SKM-1 (cell line): ENCODE data around the gene MYO1A.
"Not testable (repeated sequence)": the region's sequence is repeated elsewhere in the genome, so short reads cannot be mapped to it uniquely, and the experiment has no call there.

Experiments
- DNase-seq: peaks from one replicate; lab custom pipeline; 2025; ENCODE audit not compliant: unreplicated experiment; lab: John Stamatoyannopoulos, UW

MYO1A gene

DNA sequence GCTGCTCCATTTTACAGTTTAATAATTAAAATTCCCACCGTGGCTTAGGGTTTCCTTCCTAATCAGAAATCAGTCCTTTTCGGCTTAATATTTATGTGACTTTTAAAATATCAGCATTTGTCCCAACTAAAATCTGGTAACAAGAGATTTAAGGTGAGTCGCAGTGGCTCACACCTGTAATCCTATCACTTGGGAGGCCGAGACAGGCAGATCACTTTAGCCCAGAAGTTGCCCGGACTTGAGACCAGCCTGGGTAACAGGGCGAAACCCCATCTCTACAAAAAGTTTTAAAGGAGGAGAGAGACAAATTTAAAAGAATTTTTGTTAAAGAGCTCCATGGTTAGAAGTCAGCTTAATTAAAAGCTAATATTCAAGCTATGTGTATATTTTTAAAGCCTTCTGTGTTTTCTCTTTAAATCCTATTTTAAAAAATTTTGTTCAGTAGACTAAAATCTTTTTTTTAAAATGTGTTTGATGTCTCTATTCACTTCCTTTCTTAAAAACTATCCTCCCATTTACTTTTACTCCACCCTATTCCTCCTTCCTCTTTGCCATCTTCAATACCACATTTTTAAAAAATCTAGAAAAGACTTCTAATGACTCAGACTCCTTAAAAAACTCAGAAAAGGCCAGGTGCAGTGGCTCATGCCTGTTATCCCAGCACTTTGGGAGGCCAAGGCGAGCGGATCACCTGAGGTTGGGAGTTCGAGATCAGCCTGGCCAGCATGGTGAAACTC is 29.8 kb downstream of the MYO1A start:
- no peak for DNase-seq

DNA sequence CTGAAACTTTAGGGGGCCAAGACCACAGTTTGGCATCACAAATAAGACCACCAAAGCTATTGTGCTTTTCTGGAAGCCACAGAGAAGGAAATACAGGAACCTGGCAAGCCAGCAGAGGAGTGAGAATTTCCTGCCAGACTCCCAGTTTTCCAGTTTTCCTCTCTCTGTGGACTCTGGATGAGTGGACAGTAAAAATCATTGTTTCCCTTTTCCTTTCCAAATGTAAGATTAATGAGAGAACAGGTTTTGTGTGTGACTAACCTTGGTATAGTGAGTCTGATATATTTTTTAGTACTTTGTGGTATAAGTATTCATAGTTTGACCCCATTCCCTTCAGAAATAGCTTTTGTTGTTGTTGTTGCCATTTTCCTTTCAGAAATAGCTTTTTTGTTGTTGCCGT is 31.0 kb downstream of the MYO1A start:
- DNase-seq = no peak

DNA sequence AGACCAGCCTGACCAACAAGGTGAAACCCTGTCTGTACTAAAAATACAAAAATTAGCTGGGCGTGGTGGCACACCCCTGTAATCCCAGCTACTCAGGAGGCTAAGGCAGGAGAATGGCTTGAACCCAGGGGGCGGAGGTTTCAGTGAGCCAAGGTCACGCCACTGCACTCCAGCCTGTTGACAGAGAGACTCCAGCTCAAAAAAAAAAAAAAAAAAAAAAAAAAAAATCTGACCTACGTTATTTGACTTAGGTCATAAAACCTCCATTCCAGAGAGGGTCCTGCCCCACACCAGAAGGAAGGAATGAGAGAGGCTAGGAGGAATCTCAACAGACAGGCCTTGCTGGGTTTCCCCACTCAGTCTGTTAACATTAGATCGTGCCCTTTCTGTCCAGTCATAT is 31.6 kb downstream of the MYO1A start:
- DNase-seq = not testable (repeated sequence)

DNA sequence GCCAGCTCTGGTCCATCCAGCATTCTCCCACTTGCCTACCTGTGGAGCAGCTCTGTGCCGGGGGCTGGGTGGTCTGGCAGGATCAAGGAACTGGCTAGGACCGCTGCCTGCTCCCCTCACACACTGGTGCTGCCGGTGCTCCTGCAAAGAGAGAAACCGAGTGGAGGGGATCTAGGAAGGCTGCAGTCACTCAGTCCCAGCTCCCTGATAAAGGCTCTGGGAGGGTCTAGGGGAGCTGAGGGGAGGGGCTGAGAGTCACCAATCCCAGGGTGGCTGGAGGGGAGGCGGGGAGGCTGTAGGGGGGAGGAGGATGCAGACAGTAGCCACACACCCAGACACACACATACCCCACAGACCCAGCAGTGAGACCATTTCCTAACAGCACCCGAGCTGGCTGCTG is 33.6 kb downstream of the MYO1A start, which contains the start of gene TAC3:
TSS of gene TAC3 (minus strand) at position 182 of the 400 bp plus-strand sequence. CDS start 732 bp downstream, outside the sequence.
- DNase-seq = no peak

DNA sequence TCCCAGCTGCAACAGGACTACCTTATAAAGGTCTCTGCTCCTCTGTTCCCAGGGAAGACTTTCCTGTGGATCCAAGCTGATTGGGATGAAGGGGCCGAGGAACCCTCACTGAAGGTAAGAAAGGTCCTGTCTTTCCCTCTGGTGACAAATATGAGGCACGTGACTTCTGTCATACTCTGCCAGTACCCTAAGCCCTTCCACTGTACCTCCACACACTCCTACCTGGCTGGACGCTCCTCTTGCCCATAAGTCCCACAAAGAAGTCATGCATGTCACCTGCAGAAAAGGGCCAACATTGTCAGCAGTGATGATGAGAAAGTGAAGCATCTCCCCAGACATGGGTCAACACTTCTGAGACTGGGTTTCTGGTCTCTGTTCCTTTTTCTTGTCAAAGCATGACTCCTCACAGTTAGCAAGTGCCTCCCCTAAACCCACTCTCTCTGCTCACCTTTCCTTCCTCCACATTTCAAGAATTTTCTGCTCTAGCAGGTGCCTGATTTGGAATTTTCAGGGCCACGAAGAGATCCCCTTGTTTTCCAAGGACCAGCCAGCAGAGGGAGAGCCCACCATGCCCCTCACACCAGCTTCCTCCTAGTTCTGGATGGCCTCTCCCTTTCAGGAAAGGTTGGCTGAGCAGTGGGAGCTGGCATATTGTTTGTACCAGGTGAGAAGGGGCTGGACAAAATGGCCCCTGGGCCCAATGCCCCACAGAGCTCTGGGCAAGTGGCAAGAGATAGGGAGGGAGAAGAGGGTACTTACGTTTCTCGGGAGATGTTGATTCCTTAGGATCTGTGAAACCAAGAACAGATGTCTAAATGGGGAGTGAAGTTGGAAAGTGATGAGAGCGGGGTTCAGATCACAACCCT is 37.1 kb downstream of the MYO1A start:
- no peak for DNase-seq

DNA sequence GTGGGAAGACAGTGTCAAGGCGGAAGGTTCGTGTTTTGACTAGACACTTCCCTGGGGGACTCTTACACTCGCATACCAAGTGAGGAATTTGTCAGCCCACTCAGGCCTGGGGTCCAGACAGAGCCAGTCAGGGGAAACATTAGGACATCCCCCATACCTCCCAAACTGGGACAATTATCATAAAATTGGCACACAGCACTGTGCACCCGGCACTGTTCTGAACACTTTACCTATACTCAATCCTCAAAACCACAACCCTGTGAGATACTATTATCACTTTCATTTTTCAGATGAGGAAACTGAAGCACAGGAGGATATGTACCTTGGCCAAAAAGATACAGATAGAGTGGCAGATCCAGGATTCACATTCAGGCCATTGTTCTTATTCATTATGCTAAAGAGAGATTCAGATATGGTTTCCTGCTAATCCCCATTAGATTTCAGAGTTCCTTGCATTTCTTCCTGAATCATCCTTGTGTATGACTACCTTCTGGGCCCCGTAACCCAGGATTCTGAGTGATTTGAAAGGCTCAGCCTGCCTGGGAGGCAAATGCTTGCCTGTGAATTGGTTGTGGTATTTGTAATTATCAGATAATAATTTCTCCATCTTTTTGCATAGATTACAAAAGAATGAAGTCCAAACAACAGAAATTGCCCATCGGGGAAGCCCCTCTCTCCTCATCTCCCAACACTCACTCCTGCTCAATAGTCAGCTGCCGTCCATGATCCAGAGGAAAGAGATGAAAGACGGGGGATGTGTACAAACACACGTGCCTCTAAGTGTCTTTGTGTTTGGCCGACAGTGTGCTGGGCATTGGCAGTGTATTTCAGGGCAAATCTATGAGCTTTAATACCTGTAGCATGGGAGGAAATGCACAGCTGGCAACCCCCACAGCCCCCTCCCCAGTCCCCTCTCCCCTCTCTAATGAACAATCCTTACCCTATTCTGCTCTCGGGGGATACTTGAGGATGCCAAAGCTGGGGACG is 38.2 kb downstream of the MYO1A start:
- DNase-seq = no peak

DNA sequence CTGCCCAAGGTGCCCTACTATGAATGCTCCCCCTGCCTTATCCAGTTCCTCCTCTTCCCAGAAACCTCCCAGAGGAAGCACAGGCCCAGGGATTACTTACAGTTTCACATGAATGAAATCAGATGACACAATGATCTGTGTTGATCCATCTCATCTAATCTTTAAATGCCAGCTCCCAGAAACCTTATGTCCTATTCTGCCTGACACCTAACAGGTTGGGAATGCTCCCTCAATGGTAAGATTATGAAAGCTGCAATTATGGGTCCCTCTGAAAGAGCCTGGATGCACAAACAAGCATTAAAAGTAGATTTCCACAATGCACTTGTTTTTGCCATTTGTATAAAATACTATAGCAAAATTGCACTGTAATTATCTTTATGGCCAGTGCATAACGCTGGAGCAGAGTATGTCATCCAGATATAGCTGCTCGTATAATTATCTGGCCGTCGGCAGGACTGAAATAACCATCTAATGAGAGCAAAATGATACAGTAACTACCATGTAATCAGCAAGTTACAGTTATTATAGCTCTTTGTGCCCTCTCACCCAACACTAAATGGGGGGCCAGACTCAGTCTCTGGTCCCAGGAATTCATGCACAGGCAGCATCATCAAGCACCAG is 39.2 kb downstream of the MYO1A start:
- DNase-seq = no peak

DNA sequence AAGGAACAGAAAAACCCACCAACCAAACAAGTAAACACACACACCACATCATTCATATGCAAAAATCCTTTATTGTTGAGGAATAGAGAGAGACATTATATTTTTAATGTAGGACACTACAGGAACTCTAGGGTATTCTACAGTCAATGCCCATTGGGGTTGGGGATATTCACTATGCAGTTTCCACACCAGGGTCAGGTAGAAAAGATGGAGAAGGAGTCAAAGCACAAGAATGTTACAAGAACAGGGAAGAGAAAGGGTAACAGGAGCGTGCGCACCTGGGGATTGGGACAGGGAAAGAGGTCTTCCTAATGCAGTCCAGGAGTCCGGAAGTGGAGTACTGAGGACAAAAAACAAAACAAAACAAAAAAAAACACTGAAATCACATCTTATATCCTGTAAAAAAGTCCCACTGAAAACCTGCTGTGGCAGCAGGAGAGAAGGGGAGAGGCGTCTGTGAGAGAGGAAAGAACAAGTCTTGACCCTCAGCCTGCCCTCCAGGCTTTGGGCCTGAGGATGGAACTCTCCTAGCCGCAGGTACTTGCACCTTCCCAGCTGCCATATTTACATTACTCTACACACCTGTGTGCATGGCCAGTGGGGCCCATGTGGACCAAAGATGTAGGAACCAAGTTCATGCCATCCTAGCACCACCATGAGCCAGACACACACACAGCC is 39.8 kb downstream of the MYO1A start:
- no peak for DNase-seq

DNA sequence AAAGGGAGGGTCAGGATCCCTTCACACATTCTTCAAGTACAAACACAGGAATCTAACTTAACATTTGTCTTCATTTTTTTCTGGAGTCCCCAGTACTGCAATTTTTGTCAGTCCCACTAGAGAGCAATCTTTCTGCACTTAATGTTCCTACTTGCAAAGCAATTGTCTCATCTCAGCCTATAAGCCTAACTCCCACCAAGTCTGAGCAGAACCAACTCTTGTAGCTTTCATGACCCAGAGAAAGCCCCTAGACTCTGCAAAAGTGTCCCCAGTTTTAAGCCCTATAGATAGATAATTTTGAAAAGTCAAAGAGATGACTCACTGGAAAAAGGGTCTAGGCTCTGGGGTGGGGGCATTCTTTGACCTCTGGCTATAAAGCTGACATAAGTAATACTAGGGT is 41.8 kb downstream of the MYO1A start:
- peak; percentile 28 for DNase-seq

DNA sequence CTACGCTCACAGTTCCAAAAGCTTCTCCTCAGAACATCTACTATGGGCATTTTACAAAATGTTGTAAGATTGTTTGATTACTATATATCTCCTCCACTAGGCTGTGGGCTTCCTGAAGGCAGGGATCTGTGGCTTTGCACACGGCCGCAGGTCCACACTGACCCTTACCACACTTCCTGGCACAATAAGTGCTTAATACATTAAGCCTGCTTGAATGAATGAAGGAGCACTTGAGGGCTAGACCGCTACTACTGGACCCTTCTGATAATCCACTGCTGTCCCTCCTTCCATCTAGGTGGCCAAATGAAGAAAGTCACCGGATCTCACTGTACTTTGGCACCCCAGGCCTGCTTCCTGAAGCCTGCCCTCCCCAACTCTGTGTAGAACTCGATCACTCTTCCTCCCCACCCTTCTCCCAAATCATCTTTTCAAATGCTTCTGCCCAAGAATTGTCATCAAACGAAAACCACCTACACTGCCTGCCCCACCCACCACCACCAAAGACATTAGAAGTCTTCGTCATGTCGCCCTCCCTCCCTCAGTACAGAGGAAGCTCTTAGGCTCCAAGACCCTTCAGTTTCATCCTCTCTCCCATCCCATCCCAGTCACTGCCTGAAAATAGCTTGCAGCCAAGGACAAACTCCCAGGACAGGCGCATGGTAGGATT is 43.0 kb downstream of the MYO1A start:
- no peak for DNase-seq

DNA sequence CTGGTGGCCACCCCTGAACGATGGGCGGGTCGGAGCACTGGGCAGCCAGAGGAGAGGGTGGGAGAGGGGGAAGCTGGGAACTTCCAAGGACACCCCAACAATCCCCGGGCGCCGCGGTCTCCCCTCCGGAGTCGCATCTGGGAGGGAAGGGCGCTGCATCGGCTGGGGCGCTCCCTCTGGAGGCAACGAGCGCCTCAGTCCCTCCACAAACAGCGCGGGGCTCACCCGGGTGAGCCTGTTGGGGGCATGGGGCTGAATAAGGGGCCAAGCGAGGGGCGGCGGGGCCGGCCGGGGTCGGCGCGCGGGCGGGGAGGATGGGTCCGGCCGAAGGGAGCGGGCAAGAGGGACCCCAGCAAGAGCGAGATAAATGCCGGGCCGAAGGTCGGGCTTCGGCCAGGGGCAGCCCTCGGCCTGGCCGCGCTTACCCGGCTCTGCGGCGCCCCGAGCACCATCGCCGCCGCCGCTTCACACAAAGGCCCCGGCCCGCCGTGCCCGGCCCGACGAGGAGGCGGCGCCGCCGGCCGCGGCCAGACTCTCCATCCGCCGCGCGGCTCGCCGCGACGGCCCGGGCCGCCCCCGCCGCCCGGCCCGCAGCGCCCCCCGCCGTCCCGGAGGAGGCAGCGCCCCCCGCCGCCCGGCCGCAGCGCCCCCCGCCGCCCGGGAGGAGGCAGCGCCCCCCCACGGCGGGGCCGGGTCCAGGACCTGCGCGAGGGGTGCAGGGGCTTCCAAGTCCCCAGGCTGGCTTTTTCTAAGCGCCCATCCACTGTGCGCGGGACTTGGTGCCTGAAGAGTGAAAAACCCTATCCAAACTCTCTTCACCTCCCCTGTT is 43.7 kb downstream of the MYO1A start, which contains the start of gene ZBTB39:
TSS of gene ZBTB39 (minus strand) at position 567 of the 829 bp plus-strand sequence. CDS start 1,629 bp downstream, outside the sequence.
- DNase-seq = no peak

DNA sequence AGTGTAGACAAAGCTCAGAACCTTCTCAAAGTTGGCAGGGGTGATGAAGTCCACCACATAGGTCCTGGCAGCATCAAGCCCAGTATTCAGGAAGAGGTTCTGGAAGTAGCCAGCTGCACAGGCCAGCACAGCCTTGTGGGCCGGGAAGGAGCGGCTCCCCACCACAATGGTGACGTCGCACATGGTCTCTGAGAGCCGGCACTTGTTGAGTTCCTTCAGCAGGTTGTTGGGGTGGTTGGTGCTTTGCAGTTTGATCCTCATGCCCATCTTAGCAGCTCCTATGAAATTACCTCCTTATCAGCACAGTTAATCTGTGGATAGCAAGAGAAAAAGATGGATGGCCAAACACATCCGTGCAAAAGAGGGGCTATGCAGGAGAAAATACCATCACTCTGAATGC is 45.3 kb downstream of the MYO1A start:
- DNase-seq = no peak

DNA sequence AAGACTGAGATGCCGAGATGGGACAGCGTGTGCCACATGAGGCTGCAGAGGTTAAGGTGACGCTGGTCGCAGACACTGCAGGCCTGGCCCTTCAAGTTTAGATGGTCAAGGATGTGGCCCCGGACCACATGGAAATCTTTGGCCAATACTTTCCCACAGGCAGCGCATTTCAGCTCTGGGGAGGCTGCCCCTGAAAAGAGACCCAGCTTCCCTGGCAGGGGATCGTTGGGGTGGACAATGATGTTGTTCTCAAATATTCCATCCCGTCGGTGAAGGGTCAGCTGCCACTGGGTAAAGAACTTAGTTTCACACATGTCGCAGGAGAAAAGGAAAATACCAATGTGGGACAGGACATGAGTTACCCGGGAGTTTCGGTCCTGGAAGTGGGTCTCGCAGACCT is 46.5 kb downstream of the MYO1A start:
- no peak for DNase-seq

DNA sequence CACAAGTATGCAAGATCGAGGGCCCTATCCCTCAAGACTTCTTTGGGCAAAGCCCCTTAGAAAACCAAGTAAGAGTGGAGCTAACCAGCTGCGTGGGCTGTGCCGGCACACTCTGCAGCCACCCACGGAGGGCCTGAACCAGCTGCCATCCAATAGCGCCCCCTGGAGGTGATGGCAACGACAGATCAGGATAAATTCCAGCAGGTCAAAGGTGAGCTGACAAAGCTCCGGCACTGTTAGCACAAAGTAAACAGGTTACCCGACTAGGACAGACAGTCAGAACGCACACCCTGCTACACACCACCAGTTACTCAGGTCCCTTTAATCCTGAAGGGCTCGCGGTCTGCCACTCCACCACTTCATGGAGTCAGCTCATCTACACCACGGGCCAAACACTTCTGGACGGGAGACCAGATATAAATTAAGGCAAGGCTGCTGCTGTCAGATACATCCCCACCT is 48.5 kb downstream of the MYO1A start:
- no peak for DNase-seq

DNA sequence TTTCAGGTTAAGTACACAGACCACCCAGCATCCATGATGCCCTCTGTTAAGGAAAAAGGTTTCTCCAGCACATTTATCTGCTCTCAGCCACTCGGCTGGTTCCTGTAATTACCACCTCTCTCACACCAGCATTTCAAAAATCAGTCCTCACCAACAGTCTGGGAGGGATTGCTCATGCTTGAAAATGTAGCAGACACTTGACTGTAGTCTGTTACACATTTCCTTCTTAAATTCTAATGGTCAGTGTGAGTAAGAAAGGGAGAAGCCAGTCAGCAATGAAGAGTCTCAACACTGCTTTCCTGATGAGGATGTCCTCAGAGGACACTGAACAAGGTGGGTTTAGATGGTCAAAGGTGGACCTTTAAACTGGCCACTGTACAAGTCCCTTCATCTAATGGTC is 49.5 kb downstream of the MYO1A start:
- DNase-seq = no peak

DNA sequence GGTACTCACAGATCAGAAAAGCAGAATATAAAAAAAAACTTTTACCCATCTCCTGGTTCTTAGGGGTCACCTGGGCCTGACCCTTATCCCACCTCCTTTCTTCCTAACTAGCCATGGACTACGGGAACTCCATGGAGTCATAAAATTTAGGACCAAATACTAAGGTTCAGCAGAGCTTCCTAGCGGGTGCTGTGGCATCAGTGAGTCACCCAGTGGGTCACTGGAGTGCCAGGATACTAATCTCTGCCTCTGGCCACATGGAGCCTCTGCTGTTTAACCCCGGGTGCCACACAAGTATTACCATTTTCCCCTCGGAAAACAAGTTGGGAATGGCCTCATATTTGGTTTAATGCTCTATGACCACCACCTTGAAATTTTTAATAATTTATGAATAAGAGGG is 50.5 kb downstream of the MYO1A start:
- DNase-seq = no peak

DNA sequence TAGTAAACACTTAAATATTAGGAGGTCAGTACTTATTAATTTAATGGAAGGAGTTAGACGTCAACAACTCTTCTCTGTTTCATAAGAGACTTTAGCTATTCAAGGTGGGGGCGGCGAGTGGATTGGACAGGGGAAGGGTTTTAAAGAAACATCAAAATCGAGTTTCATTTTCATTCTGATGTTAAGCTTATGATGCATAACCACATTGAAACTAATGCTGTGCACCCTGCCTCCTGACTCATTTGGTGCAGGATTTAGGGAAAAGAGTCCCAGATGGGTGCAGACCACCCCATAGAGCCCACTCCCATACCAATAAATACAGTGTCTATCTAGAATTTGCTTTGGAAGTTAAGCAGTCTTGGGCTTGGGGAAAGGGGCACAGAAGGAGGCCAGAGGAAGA is 50.9 kb downstream of the MYO1A start:
- no peak for DNase-seq

DNA sequence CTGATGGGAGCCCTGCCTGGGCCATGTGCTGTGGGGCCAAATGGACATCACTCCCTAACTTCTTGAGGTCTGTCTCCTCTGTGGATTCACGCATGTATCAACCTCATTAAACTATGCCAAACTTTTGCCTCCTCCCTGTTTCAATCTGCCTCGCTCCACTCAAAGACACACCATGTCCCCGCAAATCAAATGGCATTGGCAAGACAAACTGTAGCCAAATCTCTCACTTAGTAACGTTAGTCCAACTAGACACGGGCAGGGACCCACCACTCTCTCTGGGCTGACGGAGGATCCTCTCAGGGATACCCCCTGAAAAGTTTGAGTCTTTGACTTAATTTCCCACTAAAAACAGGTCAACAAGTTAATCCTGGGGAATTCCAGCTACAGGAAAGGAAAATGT is 51.6 kb downstream of the MYO1A start:
- no peak for DNase-seq
